ENCODE measurements around the gene DNAJC6.
A peak's percentile ranks its signal among the peaks of the same experiment; 100 is the strongest.

The DNAJC6 gene

DNA sequence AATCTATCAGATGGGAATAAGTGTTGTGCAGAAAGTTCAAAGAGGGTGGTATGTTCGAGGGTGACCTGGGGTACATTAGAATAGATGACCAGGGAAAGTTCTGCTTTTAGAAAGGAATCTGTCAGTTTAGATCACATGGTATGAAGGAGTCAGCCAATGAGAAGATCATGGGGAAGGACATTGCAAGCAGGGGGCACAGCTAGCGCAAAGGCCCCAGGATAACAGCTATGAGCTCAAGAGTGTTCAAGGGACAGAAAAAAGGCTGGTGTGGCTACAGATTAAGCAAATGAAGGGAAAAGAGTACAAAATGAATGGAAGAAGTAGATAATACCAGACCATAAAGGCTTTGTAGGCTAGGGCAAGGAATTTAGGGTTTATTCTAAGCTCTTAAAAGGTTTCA is 119.7 kb downstream of the DNAJC6 start:
- TF ChIP-seq, protein P1, sequence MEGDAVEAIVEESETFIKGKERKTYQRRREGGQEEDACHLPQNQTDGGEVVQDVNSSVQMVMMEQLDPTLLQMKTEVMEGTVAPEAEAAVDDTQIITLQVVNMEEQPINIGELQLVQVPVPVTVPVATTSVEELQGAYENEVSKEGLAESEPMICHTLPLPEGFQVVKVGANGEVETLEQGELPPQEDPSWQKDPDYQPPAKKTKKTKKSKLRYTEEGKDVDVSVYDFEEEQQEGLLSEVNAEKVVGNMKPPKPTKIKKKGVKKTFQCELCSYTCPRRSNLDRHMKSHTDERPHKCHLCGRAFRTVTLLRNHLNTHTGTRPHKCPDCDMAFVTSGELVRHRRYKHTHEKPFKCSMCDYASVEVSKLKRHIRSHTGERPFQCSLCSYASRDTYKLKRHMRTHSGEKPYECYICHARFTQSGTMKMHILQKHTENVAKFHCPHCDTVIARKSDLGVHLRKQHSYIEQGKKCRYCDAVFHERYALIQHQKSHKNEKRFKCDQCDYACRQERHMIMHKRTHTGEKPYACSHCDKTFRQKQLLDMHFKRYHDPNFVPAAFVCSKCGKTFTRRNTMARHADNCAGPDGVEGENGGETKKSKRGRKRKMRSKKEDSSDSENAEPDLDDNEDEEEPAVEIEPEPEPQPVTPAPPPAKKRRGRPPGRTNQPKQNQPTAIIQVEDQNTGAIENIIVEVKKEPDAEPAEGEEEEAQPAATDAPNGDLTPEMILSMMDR (IDR thresholded peaks at IDR 0.05; ENCODE audit: low read depth, low read length), result no peak
- DNase-seq (ENCODE audit: extremely low read depth, low read depth), result no peak

- TF ChIP-seq, protein P1 (IDR thresholded peaks at IDR 0.05; ENCODE audit: low read depth, low read length), result no peak
These were observed 120.5 kb downstream of the DNAJC6 start for GRCh38 chr1:65429806-65430205.

GRCh38 chr1:65431111-65431705 is 121.9 kb downstream of the DNAJC6 start:
- no peak for DNase-seq (ENCODE audit: extremely low read depth, low read depth)
- TF ChIP-seq, protein P1 (IDR thresholded peaks at IDR 0.05; ENCODE audit: low read depth, low read length), result peak; percentile 51

More at GRCh38 chr1:65429806-65430205, 120.5 kb downstream of the DNAJC6 start:
- no peak for DNase-seq (ENCODE audit: extremely low read depth, low read depth)

DNA sequence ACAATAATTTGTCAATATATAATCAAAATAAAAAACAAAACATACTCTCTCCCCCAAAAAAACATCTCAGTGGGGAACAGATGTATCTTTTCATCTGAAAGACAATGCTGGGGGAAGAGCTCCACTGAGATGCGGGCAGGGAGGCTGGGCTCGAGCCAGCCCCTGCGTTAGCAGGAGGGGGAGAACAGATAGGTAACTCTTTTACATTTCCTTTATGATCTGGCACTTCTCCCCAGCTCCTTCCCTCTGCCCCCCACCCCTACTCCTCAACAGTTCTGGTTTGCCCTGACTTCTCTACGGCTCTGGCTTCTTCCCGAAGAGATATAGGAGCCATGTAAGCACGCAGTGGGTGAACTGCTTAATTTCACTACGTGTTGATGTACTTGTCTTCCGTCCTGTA is 123.6 kb downstream of the DNAJC6 start:
- TF ChIP-seq, protein P1 (IDR thresholded peaks at IDR 0.05; ENCODE audit: low read depth, low read length), result no peak

DNA sequence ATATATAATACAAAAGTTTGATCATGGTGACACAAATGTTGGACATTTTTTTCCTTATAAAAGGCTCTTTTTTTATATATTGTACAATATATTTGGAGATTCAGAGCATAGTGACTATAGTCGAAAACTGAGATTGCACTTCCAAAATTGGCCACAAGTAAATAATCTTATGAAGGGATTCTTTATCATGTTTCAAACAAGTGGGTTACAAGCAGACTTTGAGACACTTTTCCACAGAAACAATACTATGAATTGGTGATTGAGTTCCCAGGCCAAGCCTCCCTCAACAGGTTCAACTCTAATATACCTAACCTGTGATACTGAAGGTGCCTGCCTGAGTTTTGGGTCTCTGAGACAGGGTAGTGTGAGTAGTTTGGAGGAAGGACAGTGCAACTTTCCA is 124.9 kb downstream of the DNAJC6 start:
- TF ChIP-seq, protein P1 (IDR thresholded peaks at IDR 0.05; ENCODE audit: low read depth, low read length), result no peak

More for the DNA sequence above, 123.6 kb downstream of the DNAJC6 start:
- no peak for DNase-seq (ENCODE audit: extremely low read depth, low read depth)

DNA sequence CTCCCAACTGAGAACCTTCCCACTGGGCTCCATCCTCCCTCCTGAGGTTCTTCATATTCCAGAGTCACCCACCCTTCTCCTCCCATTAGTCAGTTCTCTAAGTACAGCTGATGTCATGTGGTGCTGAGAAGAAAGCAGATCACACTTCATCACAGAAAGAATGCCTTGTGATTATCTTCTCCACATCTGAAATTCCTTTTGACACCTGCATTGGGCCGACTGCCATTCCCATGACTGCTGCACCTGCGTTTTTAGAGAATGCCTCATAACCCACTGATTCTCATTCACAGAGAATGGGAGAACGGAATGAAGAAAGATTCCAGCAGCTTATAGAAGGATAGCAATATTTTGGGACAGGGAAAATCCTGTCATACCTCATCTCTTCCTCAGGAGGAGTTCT is 125.4 kb downstream of the DNAJC6 start:
- no peak for DNase-seq (ENCODE audit: extremely low read depth, low read depth)
- TF ChIP-seq, protein P1 (IDR thresholded peaks at IDR 0.05; ENCODE audit: low read depth, low read length), result no peak

More for the DNA sequence above, 124.9 kb downstream of the DNAJC6 start:
- no peak for DNase-seq (ENCODE audit: extremely low read depth, low read depth)

DNA sequence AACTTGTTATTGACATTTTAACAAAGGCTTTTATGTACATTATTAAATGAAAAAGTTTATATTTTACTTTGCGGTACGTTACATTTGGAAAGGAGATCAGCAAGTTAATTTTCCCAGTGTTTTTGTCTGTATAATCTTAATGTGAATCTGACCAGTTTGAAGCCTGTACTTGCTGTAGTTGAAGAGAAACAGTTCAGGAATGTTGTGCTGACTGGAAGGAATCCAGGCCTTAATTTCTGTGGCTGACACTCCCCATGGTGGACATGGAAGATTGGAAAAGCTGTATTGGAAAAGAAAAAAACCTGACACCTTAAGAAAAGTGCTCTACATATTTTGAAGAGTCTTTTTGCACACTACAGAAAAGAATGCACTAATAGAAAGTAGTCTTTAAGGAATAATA is 126.6 kb downstream of the DNAJC6 start:
- TF ChIP-seq, protein P1 (IDR thresholded peaks at IDR 0.05; ENCODE audit: low read depth, low read length), result no peak
- DNase-seq (ENCODE audit: extremely low read depth, low read depth), result no peak

All from AG09319 (cell line).